ENCODE results near the gene BDKRB1. TPM values are rescaled to one million over a fixed set of nuclear protein-coding genes. Genes with fewer than 3 reads are reported as not detected.

The BDKRB1 gene
- total and polyA plus RNA-seq, 2 donors (not counting 3 experiments of a cell fraction or from before 2014, with no cell fraction given): not detected

GRCh38 chr14:96250485-96250884 is 5.5 kb upstream of the BDKRB1 start:
- Histone ChIP-seq H3K27ac (ENCODE audit: insufficient read depth, low read depth, low read length) (no peak overlapping the region), H3K27me3 (ENCODE audit: control insufficient read depth in 2 of 2, insufficient read depth in 2 of 2, low read length in 2 of 2) (no peaks in the 10 kb centered on the region), H3K9me3 (replicated peaks; ENCODE audit: control insufficient read depth, insufficient read depth, low read length) (no peaks in the 10 kb centered on the region), H4K20me1 (replicated peaks; ENCODE audit: control insufficient read depth, extremely low read depth, insufficient read depth, low read length) (no peaks in the 10 kb centered on the region), H3K9ac (replicated peaks; ENCODE audit: extremely low read depth, insufficient read depth, low read length) (no peak overlapping the region), H2AFZ (ENCODE audit: low read depth, low read length) (no peak overlapping the region), H3K4me1 (ENCODE audit: control insufficient read depth, extremely low read depth, insufficient read depth, low read length) (no peaks in the 10 kb centered on the region), H3K4me2 (ENCODE audit: insufficient read depth, low read length) (no peak overlapping the region), H3K9me1 (replicated peaks; ENCODE audit: control insufficient read depth, extremely low read depth, insufficient read depth, low read length) (no peaks in the 10 kb centered on the region), H3K36me3 (ENCODE audit: control insufficient read depth in 2 of 2, extremely low read depth in 1 of 2, insufficient read depth in 2 of 2, low read length in 2 of 2) (no peaks in the 10 kb centered on the region), H3K79me2 (ENCODE audit: control insufficient read depth, insufficient read depth, low read length) (no peaks in the 10 kb centered on the region), H3K4me3 (replicated peaks in 1 of 3; ENCODE audit: insufficient read depth in 1 of 3, low read depth in 1 of 3, low read length in 3 of 3) (no peak overlapping the region)
- dilution Hi-C loops (cut with MboI; ENCODE audit: extremely low pct_ligation_motif_present, low sequenced_read_pairs): no loop called here
- intact Hi-C loops (cut with micrococcal nuclease): no loop called here
- BruUV-seq (replicated peaks): no TSS peak
- FAIRE-seq (no peak), DNase-seq (ENCODE audit: low read depth, low spot score) (no peak)
- CTCF ChIA-PET: interaction anchor here (1.5 kb wide), 1 partner anchor 9 kb away, joined by 4 read pairs; no protein-coding TSS in a partner anchor
- POLR2A ChIA-PET: no interaction called here
- TF ChIP-seq MAX (IDR thresholded peaks at IDR 0.05; ENCODE audit: insufficient read depth, insufficient read length) (no peak), POLR2A (IDR thresholded peaks at IDR 0.05; ENCODE audit: low read depth, low read length) (no peak), FOS (IDR thresholded peaks at IDR 0.05; ENCODE audit: borderline replicate concordance, insufficient read depth, low read length) (no peak), EZH2 (IDR thresholded peaks at IDR 0.05; ENCODE audit: borderline replicate concordance, low read depth, low read length, severe bottlenecking) (no peak)

GRCh38 chr14:96251656-96252155 is 4.3 kb upstream of the BDKRB1 start:
- FAIRE-seq: no peak
- Histone ChIP-seq H3K9me1 (replicated peaks; ENCODE audit: control insufficient read depth, extremely low read depth, insufficient read depth, low read length) (no peaks in the 10 kb centered on the region), H3K36me3 (ENCODE audit: control insufficient read depth in 2 of 2, extremely low read depth in 1 of 2, insufficient read depth in 2 of 2, low read length in 2 of 2) (no peaks in the 10 kb centered on the region), H3K4me2 (ENCODE audit: insufficient read depth, low read length) (no peak overlapping the region), H3K79me2 (ENCODE audit: control insufficient read depth, insufficient read depth, low read length) (no peaks in the 10 kb centered on the region), H3K4me1 (ENCODE audit: control insufficient read depth, extremely low read depth, insufficient read depth, low read length) (no peaks in the 10 kb centered on the region), H3K9ac (replicated peaks; ENCODE audit: extremely low read depth, insufficient read depth, low read length) (no peak overlapping the region), H2AFZ (ENCODE audit: low read depth, low read length) (no peak overlapping the region), H4K20me1 (replicated peaks; ENCODE audit: control insufficient read depth, extremely low read depth, insufficient read depth, low read length) (no peaks in the 10 kb centered on the region), H3K27ac (ENCODE audit: insufficient read depth, low read depth, low read length) (no peak overlapping the region), H3K4me3 (replicated peaks in 1 of 3; ENCODE audit: insufficient read depth in 1 of 3, low read depth in 1 of 3, low read length in 3 of 3) (no peak overlapping the region), H3K27me3 (ENCODE audit: control insufficient read depth in 2 of 2, insufficient read depth in 2 of 2, low read length in 2 of 2) (no peaks in the 10 kb centered on the region), H3K9me3 (replicated peaks; ENCODE audit: control insufficient read depth, insufficient read depth, low read length) (no peaks in the 10 kb centered on the region)
- no peak for TF ChIP-seq GATA2 (IDR thresholded peaks at IDR 0.05; ENCODE audit: insufficient read depth, insufficient read length, low read depth, low read length)
- TF ChIP-seq FOS (IDR thresholded peaks at IDR 0.05; ENCODE audit: borderline replicate concordance, insufficient read depth, low read length): no peak
- no peak for TF ChIP-seq EZH2 (IDR thresholded peaks at IDR 0.05; ENCODE audit: borderline replicate concordance, low read depth, low read length, severe bottlenecking)
- no peak for TF ChIP-seq MYC (IDR thresholded peaks at IDR 0.05; ENCODE audit: low read depth, low read length)
- no peak for TF ChIP-seq POLR2A (IDR thresholded peaks at IDR 0.05; ENCODE audit: low read depth, low read length)
- TF ChIP-seq POLR2AphosphoS5 (IDR thresholded peaks at IDR 0.05; ENCODE audit: insufficient read depth, low read depth, low read length): no peak
- DNase-seq (ENCODE audit: low read depth, low spot score): no peak
- dilution Hi-C loops (cut with MboI; ENCODE audit: extremely low pct_ligation_motif_present, low sequenced_read_pairs) (no loop called here), intact Hi-C loops (cut with micrococcal nuclease) (no loop called here)
- no TSS peak for BruUV-seq (replicated peaks)
- POLR2A ChIA-PET: no interaction called here
- CTCF ChIA-PET: interaction anchor here (1.5 kb wide), 1 partner anchor 8 kb away, joined by 4 read pairs; no protein-coding TSS in a partner anchor
